Fibroblast of villous mesenchyme (primary cell): ENCODE data around the gene SLC50A1. TPM values are rescaled to one million over a fixed set of nuclear protein-coding genes. Genes with fewer than 3 reads are reported as not detected.

ENCODE experiments used
- DNase-seq: peaks from one replicate; pipeline ENCODE4 v3.0.0-alpha.2; 2010; ENCODE audit warnings: low read depth
- H3K4me3 ChIP-seq: 2 replicates; pipeline ENCODE4 v1.5.1; 2011; ENCODE audit warnings: low read depth, mild to moderate bottlenecking, low read length
- total RNA-seq: library from RNA; depleted of rRNA; stranded (reverse); fragments of >200 nt; gene quantifications from 2 replicates; pipeline ENCODE4 v1.2.3, GENCODE V29; 2012
- TF ChIP-seq, protein P1 (sequence below): IDR thresholded peaks from 2 replicates; pipeline ENCODE4 v1.5.1; 2012; ENCODE audit warnings: low read depth, mild to moderate bottlenecking, low read length; ENCODE audit not compliant: insufficient read depth

SLC50A1 gene
- total RNA-seq, 1 donor = 58.7 TPM

DNA sequence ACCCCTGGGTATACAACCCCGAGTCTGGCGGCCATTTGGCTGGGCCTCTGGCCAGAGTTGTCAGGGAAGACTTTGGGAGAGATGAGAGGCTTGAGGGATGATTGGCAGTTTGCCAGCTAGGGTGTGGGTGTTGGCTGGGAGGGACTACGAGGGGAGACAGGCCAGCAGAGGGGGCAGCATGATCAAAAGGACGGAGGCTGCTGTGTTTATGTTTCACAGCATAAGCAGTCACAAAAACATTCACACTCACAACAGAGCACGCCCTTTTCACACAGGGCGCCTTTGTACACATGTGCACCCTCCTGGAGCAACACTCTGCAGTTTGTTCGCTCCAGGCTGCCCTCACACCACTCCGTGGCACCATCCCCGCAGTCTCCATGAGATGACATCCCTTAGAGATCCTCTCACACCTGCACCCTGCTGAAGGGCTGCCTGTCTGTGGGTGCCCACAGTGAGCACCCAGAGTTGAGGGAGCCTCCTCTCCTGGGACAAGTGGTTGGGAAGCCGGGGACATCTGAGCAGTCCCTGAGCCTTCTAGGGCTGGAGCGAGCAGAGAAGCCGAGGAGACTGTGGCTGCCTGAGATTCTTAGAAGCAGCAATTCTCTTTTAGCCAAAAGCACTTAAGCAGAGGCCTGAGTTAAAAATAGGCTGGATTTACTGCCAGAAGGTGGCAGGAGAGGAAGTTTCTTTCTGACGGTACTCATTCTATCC, 41.6 kb upstream of the SLC50A1 start:
- peak; percentile 51 for DNase-seq
- no peak overlapping the region for H3K4me3 ChIP-seq
- TF ChIP-seq, protein P1, sequence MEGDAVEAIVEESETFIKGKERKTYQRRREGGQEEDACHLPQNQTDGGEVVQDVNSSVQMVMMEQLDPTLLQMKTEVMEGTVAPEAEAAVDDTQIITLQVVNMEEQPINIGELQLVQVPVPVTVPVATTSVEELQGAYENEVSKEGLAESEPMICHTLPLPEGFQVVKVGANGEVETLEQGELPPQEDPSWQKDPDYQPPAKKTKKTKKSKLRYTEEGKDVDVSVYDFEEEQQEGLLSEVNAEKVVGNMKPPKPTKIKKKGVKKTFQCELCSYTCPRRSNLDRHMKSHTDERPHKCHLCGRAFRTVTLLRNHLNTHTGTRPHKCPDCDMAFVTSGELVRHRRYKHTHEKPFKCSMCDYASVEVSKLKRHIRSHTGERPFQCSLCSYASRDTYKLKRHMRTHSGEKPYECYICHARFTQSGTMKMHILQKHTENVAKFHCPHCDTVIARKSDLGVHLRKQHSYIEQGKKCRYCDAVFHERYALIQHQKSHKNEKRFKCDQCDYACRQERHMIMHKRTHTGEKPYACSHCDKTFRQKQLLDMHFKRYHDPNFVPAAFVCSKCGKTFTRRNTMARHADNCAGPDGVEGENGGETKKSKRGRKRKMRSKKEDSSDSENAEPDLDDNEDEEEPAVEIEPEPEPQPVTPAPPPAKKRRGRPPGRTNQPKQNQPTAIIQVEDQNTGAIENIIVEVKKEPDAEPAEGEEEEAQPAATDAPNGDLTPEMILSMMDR = peak; percentile 40

DNA sequence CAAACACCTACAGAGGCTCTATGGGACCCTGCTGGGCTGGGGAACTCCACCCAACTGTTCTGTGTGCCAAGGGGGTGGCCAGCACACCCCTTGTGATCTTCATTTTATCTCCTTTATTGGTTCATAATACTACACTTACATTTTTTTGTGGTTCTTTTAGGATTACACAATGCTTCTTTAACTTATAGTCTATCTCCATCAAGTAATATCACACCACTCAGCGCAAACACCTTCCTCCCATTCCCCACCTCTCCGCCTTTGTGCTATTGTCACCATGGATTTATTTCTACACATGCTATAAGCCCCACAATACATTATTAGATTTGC, 41.1 kb upstream of the SLC50A1 start:
- TF ChIP-seq, protein P1 = no peak
- no peak overlapping the region for H3K4me3 ChIP-seq
- DNase-seq = no peak

DNA sequence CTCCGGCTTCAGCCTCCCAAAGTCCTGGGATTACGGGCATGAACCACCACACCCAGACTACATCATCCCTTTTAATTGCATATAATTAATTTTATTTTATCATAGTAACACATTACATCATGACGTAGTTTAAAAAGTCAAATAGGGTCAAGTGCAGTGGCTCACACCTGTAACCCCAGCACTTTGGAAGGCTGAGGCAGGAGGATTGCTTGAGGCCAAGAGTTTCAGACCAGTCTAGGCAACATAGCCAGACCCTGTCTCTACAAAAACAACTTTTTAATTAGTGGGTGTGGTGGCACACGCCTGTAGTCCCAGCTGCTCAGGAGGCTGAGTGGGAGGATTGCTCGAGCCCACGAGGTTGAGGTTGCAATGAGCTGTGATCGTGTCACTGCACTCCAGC, 36.3 kb upstream of the SLC50A1 start:
- no peak overlapping the region for H3K4me3 ChIP-seq
- DNase-seq = no peak
- TF ChIP-seq, protein P1 = no peak

DNA sequence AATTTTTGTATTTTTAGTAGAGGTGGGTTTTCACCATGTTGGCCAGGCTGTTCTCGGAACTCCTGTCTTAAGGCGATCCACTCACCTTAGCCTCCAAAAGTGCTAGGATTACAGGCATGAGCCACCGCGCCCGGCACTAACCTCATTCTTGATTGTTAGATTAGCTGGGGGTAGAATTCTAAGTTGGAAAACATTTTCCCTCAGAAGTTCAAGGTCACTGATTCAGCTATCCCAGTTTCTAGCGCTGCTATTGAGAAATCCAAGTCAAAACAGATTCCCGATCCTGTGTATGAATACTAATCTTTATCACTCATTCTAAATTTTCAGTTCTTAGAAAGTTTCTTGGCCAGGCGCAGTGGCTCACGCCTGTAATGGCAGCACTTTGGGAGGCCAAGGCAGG, 32.3 kb upstream of the SLC50A1 start:
- DNase-seq = no peak
- H3K4me3 ChIP-seq = no peak overlapping the region
- TF ChIP-seq, protein P1 = no peak

DNA sequence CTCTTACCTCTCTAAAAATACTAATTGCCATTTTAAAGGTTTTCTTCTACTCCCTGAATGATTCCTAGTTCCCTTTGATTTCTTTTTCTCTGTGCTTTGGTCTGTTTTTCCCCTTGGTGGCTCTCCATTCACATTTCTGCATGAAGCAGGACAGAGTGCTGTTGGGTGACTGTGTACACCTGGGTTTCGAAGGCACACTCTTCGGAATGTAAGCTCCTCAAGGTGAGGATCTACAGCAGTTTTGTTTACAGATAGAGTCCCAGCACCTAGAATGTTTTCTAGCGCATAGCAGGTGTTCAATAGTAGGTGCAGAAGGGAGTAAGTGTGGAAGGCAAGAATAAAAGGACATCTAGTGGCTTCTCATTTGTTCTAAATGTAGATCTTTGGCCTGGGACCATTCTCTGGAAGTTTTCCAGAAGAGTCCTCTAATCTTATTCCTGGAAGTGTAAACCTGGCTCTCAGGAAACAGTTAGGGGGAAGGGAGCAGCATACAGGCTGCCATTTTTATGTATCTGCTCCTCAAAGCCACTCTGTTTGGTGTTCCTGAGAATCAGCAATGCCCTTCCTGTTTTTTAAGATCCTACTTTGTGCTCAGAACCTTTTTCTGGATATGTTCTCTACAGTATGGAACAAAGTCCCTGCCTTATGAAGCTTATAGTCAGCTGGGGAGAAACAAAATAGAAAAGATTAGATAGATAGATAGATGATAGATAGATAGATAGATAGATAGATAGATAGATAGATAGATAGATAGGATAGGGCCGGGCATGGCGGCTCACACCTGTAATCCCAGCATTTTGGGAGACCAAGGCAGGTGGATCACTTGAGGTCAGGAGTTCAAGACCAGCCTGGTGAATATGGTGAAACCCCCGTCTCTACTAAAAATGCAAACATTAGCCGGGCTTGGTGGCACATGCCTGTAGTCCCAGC, 30.8 kb upstream of the SLC50A1 start:
- DNase-seq = no peak
- TF ChIP-seq, protein P1 = no peak
- H3K4me3 ChIP-seq = no peak overlapping the region

DNA sequence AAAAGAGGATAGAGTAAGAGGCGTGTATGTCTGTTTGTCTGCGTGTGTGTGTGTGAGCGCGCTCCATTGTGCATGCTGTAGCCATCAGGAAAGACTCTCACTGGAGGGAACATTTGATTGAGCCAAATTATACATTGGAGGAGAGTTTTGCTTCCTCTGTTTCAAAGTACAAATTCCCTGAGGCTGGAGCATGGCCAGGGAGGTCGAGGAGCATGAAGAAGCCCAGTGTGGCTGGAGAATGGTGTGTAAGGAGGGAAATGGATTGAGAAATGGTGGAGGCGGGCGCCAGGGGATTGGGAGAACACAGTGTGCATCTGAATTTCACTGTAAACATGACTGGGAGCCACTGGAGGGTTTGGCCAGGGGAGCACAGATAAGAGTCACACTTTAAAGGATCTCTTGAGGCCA, 30.0 kb upstream of the SLC50A1 start:
- DNase-seq = no peak
- H3K4me3 ChIP-seq = no peak overlapping the region
- TF ChIP-seq, protein P1 = no peak

DNA sequence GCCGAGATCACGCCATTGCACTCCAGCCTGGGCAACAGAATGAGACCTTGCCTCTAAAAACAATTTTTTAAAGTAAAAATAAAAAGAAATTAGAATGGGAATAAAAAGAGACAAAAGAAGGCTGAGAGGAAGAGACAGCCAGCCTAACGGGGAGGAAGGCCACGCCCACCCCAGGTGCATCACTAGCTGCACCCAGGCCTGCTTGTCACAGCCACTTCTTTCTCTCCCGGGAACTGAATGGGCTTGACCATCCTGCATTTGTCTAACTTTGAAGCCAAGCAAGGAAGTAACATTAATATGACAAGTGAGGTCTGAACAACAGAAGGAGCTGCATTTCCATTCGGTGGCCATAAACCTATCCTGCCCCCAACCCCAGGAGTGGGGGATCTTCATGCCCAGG, 28.8 kb upstream of the SLC50A1 start:
- no peak overlapping the region for H3K4me3 ChIP-seq
- TF ChIP-seq, protein P1 = no peak
- DNase-seq = no peak
